K562 (cell line): Measurements from ENCODE around the gene CAPRIN1. TPM values are rescaled to one million over a fixed set of nuclear protein-coding genes. Genes with fewer than 3 reads are reported as not detected.
A peak's percentile ranks its signal among the peaks of the same experiment; 100 is the strongest.
"Not testable (repeated sequence)": the region's sequence is repeated elsewhere in the genome, so short reads cannot be mapped to it uniquely, and the experiment has no call there.

ENCODE experiments used
- ATAC-seq: fragments of 200-7000 bp; cut with Tn5 transposase; 3 replicates; pipeline ENCODE4 v1.9.1; 2020; ENCODE audit warnings: moderate library complexity
- BruUV-seq: library from RNA; stranded (reverse); fragments of 400-500 nt; replicated peaks from 2 replicates; lab custom pipeline; 2021; lab: Mats Ljungman, UMichigan
- CTCF ChIA-PET: fragments of 300-600 bp; formaldehyde crosslinking; extraction: SDS; loops from one replicate; lab custom pipeline; 2021; ENCODE audit warnings: low intra/inter-chr PET ratio; lab: Yijun Ruan, JAX
- POLR2A ChIA-PET: fragments of 300-600, 350-650 bp; sonication (Branson Sonifier 250); formaldehyde crosslinking; extraction: SDS; loops from one replicate; lab custom pipeline; 2021; ENCODE audit warnings: antibody characterized with exemption, inconsistent platforms; lab: Yijun Ruan, JAX
- DNase-seq, 4 experiments: peaks; one replicate each; pipeline versions ENCODE4 v3.0.0 to v3.0.0-alpha.2; 2011 to 2018; ENCODE audit warnings: low spot score in 3 of 4, mixed read lengths in 3 of 4; ENCODE audit errors: extremely low read depth in 1 of 4
- FAIRE-seq: peaks from 2 replicates; lab custom pipeline; 2011; peaks lifted over from hg19 to GRCh38; lab: Jason Lieb, UNC
- H2AFZ ChIP-seq: 2 replicates; pipeline ENCODE4 v1.6.0; 2011; ENCODE audit warnings: low read depth, low read length, control low read depth, inconsistent platforms
- H3K27ac ChIP-seq: fragments of 200-600 bp; 3 replicates; pipeline ENCODE4 v1.8.0; 2011; ENCODE audit warnings: low read depth, mild to moderate bottlenecking, control low read depth, inconsistent platforms, low read length, moderate library complexity, mixed read lengths; ENCODE audit errors: extremely low read depth
- H3K27me3 ChIP-seq, 2 experiments: fragments of 300-600 bp in 1 of 2; 2 replicates in 1 of 2; 3 replicates in 1 of 2; pipeline versions ENCODE4 v1.6.0 to v1.8.0; 2011; ENCODE audit warnings: inconsistent platforms in 2 of 2, low read length in 2 of 2, mild to moderate bottlenecking in 1 of 2, mixed read lengths in 1 of 2, moderate library complexity in 1 of 2; ENCODE audit not compliant: control insufficient read depth in 2 of 2, insufficient read depth in 2 of 2
- H3K36me3 ChIP-seq: fragments of 300-600 bp; 3 replicates; pipeline ENCODE4 v1.8.0; 2011; ENCODE audit warnings: mild to moderate bottlenecking, low read length, inconsistent platforms; ENCODE audit not compliant: control insufficient read depth, insufficient read depth
- H3K4me1 ChIP-seq, 2 experiments: fragments of 200-600 bp in 1 of 2; replicated peaks in 1 of 2; 2 replicates in 1 of 2; 3 replicates in 1 of 2; pipeline versions ENCODE4 v1.5.1 to v1.8.0; 2011; ENCODE audit warnings: inconsistent platforms in 2 of 2, low read length in 2 of 2, mild to moderate bottlenecking in 1 of 2, mixed read lengths in 1 of 2, moderate library complexity in 1 of 2; ENCODE audit not compliant: control insufficient read depth in 2 of 2, insufficient read depth in 2 of 2
- H3K4me2 ChIP-seq: 2 replicates; pipeline ENCODE4 v1.6.1; 2011; ENCODE audit warnings: low read length, control low read depth, inconsistent platforms, mixed read lengths; ENCODE audit not compliant: insufficient read depth
- H3K4me3 ChIP-seq: fragments of 200-600 bp; sonication (generic), shearing (Covaris generic); 2 replicates; pipeline ENCODE4 v1.5.1; 2016; ENCODE audit warnings: control low read depth, inconsistent platforms
- H3K79me2 ChIP-seq: fragments of 200-600 bp; 3 replicates; pipeline ENCODE4 v1.8.0; 2011; ENCODE audit warnings: low read length, inconsistent platforms; ENCODE audit not compliant: control insufficient read depth, insufficient read depth
- H3K9ac ChIP-seq, 2 experiments: 2 replicates each; pipeline versions ENCODE4 v1.6.0 to v1.6.1; 2011; ENCODE audit warnings: low read depth in 2 of 2, low read length in 2 of 2, control low read depth in 1 of 2, inconsistent platforms in 1 of 2, mild to moderate bottlenecking in 1 of 2, mixed read lengths in 1 of 2; ENCODE audit not compliant: insufficient read depth in 1 of 2
- H3K9me1 ChIP-seq: one replicate; pipeline ENCODE4 v1.6.0; 2011; ENCODE audit warnings: inconsistent platforms, mild to moderate bottlenecking, low read length, moderate library complexity; ENCODE audit not compliant: control insufficient read depth, insufficient read depth
- H3K9me3 ChIP-seq: replicated peaks from 2 replicates; pipeline ENCODE4 v1.5.1; 2011; ENCODE audit warnings: low read depth, low read length, inconsistent platforms; ENCODE audit not compliant: control insufficient read depth, insufficient read depth
- H4K20me1 ChIP-seq: replicated peaks from 2 replicates; pipeline ENCODE4 v1.6.1; 2011; ENCODE audit warnings: low read length, inconsistent platforms, mixed read lengths; ENCODE audit not compliant: control insufficient read depth, insufficient read depth
- EP300 ChIP-seq: IDR thresholded peaks from 2 replicates; pipeline ENCODE4 v1.6.1; 2012; ENCODE audit warnings: low read length, improper control_type of control experiment
- HNRNPL ChIP-seq: fragments of 200-400 bp; formaldehyde crosslinking; IDR thresholded peaks from 2 replicates; pipeline ENCODE4 v1.6.1; 2017; ENCODE audit warnings: low read depth, mild to moderate bottlenecking, low read length
- MCM7 ChIP-seq, 2 experiments: fragments of 450-650 bp; IDR thresholded peaks; 2 replicates each; pipeline ENCODE4 v1.6.1; 2016 to 2018
- MLLT1 ChIP-seq, 2 experiments: fragments of 450-650 bp; IDR thresholded peaks; 2 replicates each; pipeline ENCODE4 v1.6.1; 2016
- MNT ChIP-seq, 2 experiments: fragments of 450-650 bp; conservative IDR thresholded peaks; 2 replicates each; pipeline ENCODE4 v1.6.1; 2017; ENCODE audit warnings: mild to moderate bottlenecking in 2 of 2, moderate library complexity in 2 of 2
- RBFOX2 ChIP-seq: fragments of 200-400 bp; formaldehyde crosslinking; IDR thresholded peaks from 2 replicates; pipeline ENCODE4 v1.6.1; 2017; ENCODE audit warnings: low read depth, mild to moderate bottlenecking, low read length, moderate library complexity
- TFE3 ChIP-seq: fragments of 450-650 bp; formaldehyde crosslinking; IDR thresholded peaks from 2 replicates; pipeline ENCODE4 v1.4.0; 2020; ENCODE audit warnings: mild to moderate bottlenecking, mixed read lengths
- WGBS: fragments of 100-300 bp; shearing (Covaris generic); methylation state at CpG from one replicate; pipeline ENCODE4 v1.1.6; 2016; ENCODE audit warnings: low coverage, mixed read lengths; ENCODE audit not compliant: insufficient coverage; ENCODE audit errors: missing lambda C conversion rate; 5-methylcytosine and 5-hydroxymethylcytosine counted together
- in situ Hi-C: fragments of 300-500 bp; cut with MboI; formaldehyde crosslinking; loops from 4 replicates; pipeline ENCODE4 v1.15.0; 2018; ENCODE audit warnings: inconsistent platforms, mixed read lengths
- intact Hi-C: fragments of 100-400 bp; cut with micrococcal nuclease; formaldehyde crosslinking; loops from 2 replicates; pipeline ENCODE4 v1.14.2; 2022
- polyA plus RNA-seq, 8 experiments: library from polyadenylated mRNA; depleted of rRNA in 4 of 8; stranded (reverse) in 5 of 8; unstranded in 3 of 8; fragments of >200 nt; fragmentation: Nextera tagmentation in 2 of 8; fragmentation: Illumina TruSeq in 1 of 8; extraction: Ambion mirVana in 2 of 8; extraction: Trizol in 1 of 8; gene quantifications; 2 replicates each; pipeline versions ENCODE4 v1.2.1 to v1.2.3, GENCODE V29; 2011 to 2014; ENCODE audit warnings: inconsistent platforms in 1 of 8, missing spikeins in 1 of 8
- total RNA-seq, 7 experiments: library from RNA; depleted of rRNA in 6 of 7; stranded (reverse); fragments of >200 nt in 6 of 7; fragmentation: Illumina TruSeq in 2 of 7; extraction: Trizol in 2 of 7; gene quantifications; 2 replicates each; pipeline versions ENCODE4 v1.2.1 to v1.2.3, GENCODE V29; 2011 to 2021; ENCODE audit warnings: low replicate concordance in 1 of 7

Gene CAPRIN1
- total and polyA plus RNA-seq, 9 of the 15 experiments (the other 6 are each of a cell fraction or from before 2014, with no cell fraction given): 49.6 to 271 (median 244) TPM

DNA sequence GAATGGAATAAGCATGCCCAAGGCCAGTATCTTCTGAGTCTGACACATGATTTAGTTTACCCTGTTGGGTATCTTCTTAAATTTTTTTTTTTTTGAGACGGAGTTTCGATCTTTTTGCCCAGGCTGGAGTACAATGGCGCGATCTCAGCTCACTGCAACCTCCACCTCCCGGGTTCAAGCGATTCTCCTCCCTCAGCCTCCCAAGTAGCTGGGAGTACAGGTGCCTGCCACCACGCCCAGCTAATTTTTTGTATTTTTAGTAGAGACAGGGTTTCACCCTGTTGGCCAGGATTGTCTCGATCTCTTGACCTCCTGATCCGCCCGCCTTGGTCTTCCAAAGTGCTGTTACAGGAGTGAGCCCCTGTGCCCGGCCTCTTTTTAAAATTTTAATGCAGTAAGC is 2.8 kb downstream of the CAPRIN1 start:
- ChIA-PET POLR2A (interaction anchor here (1.7 to 4.6 kb wide), 3 partner anchors 9 to 22 kb away, joined by 7 to 30 read pairs (median 10); no protein-coding TSS in a partner anchor), CTCF (interaction anchor here (1.0 kb wide), 1 partner anchor 15 kb away, joined by 5 read pairs; no protein-coding TSS in a partner anchor)
- H3K9ac ChIP-seq: peak overlapping the region; percentile 37 to 93; a peak in 2 of 4 replicates
- BruUV-seq, intact Hi-C loops, H3K9me3 ChIP-seq, DNase-seq, H2AFZ ChIP-seq, H3K27ac ChIP-seq, H3K27me3 ChIP-seq, FAIRE-seq, H3K9me1 ChIP-seq, ATAC-seq, in situ Hi-C loops: not testable (repeated sequence)
- WGBS: 28% methylated on average over 11 of the region's 11 CpGs
- H4K20me1 ChIP-seq: peaks cover 16% of the 10 kb centered on the region
- H3K36me3 ChIP-seq: peaks cover 58% of the 10 kb centered on the region
- H3K4me2 ChIP-seq: peak overlapping the region; percentile 82
- peak; percentile 3; the same call in 1 of the 2 replicates for TF ChIP-seq RBFOX2
- peaks cover 83% of the 10 kb centered on the region for H3K79me2 ChIP-seq
- H3K4me3 ChIP-seq: peak overlapping the region; percentile 97
- peaks cover 11 to 30% of the 10 kb centered on the region in 2 experiments for H3K4me1 ChIP-seq

DNA sequence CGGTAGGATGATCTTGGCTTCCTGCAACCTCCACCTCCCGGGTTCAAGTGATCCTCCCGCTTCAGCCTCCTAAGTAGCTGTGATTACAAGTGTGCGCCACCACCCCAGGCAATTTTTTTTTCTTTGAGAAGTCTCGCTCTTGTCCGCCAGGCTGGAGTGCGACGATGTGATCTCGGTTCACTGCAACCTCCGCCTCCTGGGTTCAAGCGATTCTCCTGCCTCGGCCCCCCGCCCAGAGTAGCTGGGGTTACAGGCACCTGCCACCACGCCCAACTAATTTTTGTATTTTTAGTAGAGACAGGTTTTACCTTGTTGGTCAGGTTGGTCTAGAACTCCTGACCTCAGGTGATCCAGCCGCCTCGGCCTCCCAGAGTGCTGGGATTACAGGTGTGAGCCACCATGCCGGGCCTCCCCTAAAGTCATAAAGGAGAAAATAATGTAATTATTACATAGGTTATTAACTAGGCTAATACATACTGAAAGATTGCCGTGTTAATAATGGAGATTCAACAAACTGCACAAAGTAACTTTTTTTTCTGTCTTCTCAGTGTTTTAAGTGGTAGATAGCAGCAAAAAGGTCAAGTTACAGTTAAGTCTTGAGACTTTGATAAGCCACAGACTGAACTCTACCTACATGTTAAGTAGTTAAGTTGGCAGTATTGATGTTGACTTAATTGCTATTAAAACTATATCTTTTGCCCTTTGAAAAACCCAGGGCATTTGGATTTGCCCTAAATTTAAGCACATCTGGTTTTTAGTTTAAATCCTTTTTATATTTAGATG is 3.9 kb downstream of the CAPRIN1 start:
- H4K20me1 ChIP-seq: peaks cover 18% of the 10 kb centered on the region
- H3K79me2 ChIP-seq: peaks cover 90% of the 10 kb centered on the region
- H3K4me1 ChIP-seq: peaks cover 9 to 22% of the 10 kb centered on the region in 2 experiments
- intact Hi-C loops: no loop called here
- POLR2A ChIA-PET: interaction anchor here (0.8 to 4.6 kb wide), 4 partner anchors 9 to 25 kb away, joined by 3 to 30 read pairs (median 4); no protein-coding TSS in a partner anchor
- H3K9me3 ChIP-seq: no peaks in the 10 kb centered on the region
- peak overlapping the region; percentile 27 to 70 for H3K9ac ChIP-seq
- no peak overlapping the region for H2AFZ ChIP-seq
- peak overlapping the region; percentile 15; the same call in 1 of the 2 replicates for H3K4me3 ChIP-seq
- FAIRE-seq: peak; percentile 23
- peak overlapping the region; percentile 82 for H3K4me2 ChIP-seq
- ATAC-seq: no peak
- WGBS: 50% methylated on average over 16 of the region's 18 CpGs
- H3K27ac ChIP-seq: 0 out of 3 replicates have a peak overlapping the region, but pooled peaks have one; percentile 12
- CTCF ChIA-PET: no interaction called here
- DNase-seq: no peak
- no peaks in the 10 kb centered on the region for H3K9me1 ChIP-seq
- H3K36me3 ChIP-seq: peaks cover 68% of the 10 kb centered on the region
- no TSS peak for BruUV-seq
- no peaks in the 10 kb centered on the region for H3K27me3 ChIP-seq
- in situ Hi-C loops: no loop called here
- TF ChIP-seq EP300 (no peak; the same call in 1 of the 2 replicates), MLLT1 (IDR thresholded peaks at IDR 0.05) (0 out of 4 replicates have a peak, but pooled peaks of 1 of the 2 experiments have one; percentile 34), MNT (conservative IDR thresholded peaks at IDR 0.05) (no peak), TFE3 (CRISPR knock-in tag) (no peak), HNRNPL (no peak), MCM7 (IDR thresholded peaks at IDR 0.05) (no peak)
